Neuronal stem cell (in vitro differentiated cells): ENCODE results near the gene PIGU.

ENCODE experiments used
- DNase-seq: peaks from one replicate; pipeline ENCODE4 v3.0.0-alpha.2; 2013; ENCODE audit warnings: low spot score
- H2AFZ ChIP-seq: one replicate; pipeline ENCODE4 v1.6.1; 2013; ENCODE audit warnings: mild to moderate bottlenecking, low read length, inconsistent platforms
- H2AK5ac ChIP-seq: 2 replicates; pipeline ENCODE4 v1.6.1; 2013; ENCODE audit warnings: low read depth, mild to moderate bottlenecking, inconsistent platforms, low read length, moderate library complexity, mixed read lengths
- H2BK120ac ChIP-seq: 2 replicates; pipeline ENCODE4 v1.6.1; 2013; ENCODE audit warnings: low read depth, mild to moderate bottlenecking, inconsistent platforms, low read length, moderate library complexity, mixed read lengths
- H2BK12ac ChIP-seq: one replicate; pipeline ENCODE4 v1.6.1; 2013; ENCODE audit warnings: low read length, inconsistent platforms
- H2BK15ac ChIP-seq: 2 replicates; pipeline ENCODE4 v1.6.1; 2013; ENCODE audit warnings: mild to moderate bottlenecking, low read length, inconsistent platforms, mixed read lengths
- H2BK5ac ChIP-seq: one replicate; pipeline ENCODE4 v1.6.1; 2013; ENCODE audit warnings: inconsistent platforms, mild to moderate bottlenecking, low read length, moderate library complexity
- H3K14ac ChIP-seq: one replicate; pipeline ENCODE4 v1.6.1; 2013; ENCODE audit warnings: low read length, inconsistent platforms
- H3K18ac ChIP-seq: 2 replicates; pipeline ENCODE4 v1.6.1; 2013; ENCODE audit warnings: low read length, inconsistent platforms
- H3K23ac ChIP-seq: 2 replicates; pipeline ENCODE4 v1.6.1; 2013; ENCODE audit warnings: low read depth, mild to moderate bottlenecking, mixed read lengths, low read length, inconsistent platforms; ENCODE audit not compliant: poor library complexity
- H3K27ac ChIP-seq: replicated peaks from 3 replicates; pipeline ENCODE4 v1.5.1; 2013; ENCODE audit warnings: low read length, inconsistent platforms
- H3K27me3 ChIP-seq, 3 experiments: 2 replicates each; pipeline ENCODE4 v1.6.1; 2013; ENCODE audit warnings: low read length in 3 of 3, mild to moderate bottlenecking in 2 of 3, inconsistent platforms in 1 of 3, low read depth in 1 of 3, mixed read lengths in 1 of 3, moderate library complexity in 1 of 3; ENCODE audit not compliant: control insufficient read depth in 3 of 3, insufficient read depth in 3 of 3
- H3K36me3 ChIP-seq, 2 donors: replicated peaks in 1 of 2; 2 replicates each; pipeline ENCODE4 v1.6.1; 2013; ENCODE audit warnings: low read length in 2 of 2; ENCODE audit not compliant: control insufficient read depth in 2 of 2, insufficient read depth in 2 of 2
- H3K4ac ChIP-seq: 2 replicates; pipeline ENCODE4 v1.6.1; 2013; ENCODE audit warnings: inconsistent platforms, mild to moderate bottlenecking, low read length, moderate library complexity
- H3K4me1 ChIP-seq, 2 donors: 1 replicate in 1 of 2; 2 replicates in 1 of 2; pipeline ENCODE4 v1.6.1; 2013; ENCODE audit warnings: low read length in 2 of 2, low read depth in 1 of 2; ENCODE audit not compliant: control insufficient read depth in 2 of 2, insufficient read depth in 1 of 2
- H3K4me2 ChIP-seq: one replicate; pipeline ENCODE4 v1.6.1; 2013; ENCODE audit warnings: mild to moderate bottlenecking, low read length, inconsistent platforms; ENCODE audit not compliant: insufficient read depth, poor library complexity, severe bottlenecking
- H3K4me3 ChIP-seq, 2 donors: 2 replicates each; pipeline ENCODE4 v1.5.1; 2013; ENCODE audit warnings: low read length in 2 of 2, mild to moderate bottlenecking in 2 of 2, inconsistent platforms in 1 of 2, moderate library complexity in 1 of 2
- H3K79me1 ChIP-seq: one replicate; pipeline ENCODE4 v1.6.1; 2013; ENCODE audit warnings: low read depth, mild to moderate bottlenecking, inconsistent platforms, low read length, moderate library complexity
- H3K9ac ChIP-seq: one replicate; pipeline ENCODE4 v1.6.1; 2013; ENCODE audit warnings: mild to moderate bottlenecking, low read depth, low read length, inconsistent platforms; ENCODE audit not compliant: poor library complexity
- H3K9me3 ChIP-seq, 2 donors: replicated peaks in 1 of 2; 2 replicates each; pipeline versions ENCODE3 to v1.6.1; 2013; ENCODE audit warnings: low read length in 2 of 2, mild to moderate bottlenecking in 2 of 2, inconsistent platforms in 1 of 2, low read depth in 1 of 2, mixed read lengths in 1 of 2, moderate library complexity in 1 of 2; ENCODE audit not compliant: control insufficient read depth in 2 of 2, insufficient read depth in 1 of 2
- H4K8ac ChIP-seq: one replicate; pipeline ENCODE4 v1.6.1; 2013; ENCODE audit warnings: low read depth, mild to moderate bottlenecking, inconsistent platforms, low read length, moderate library complexity
- H4K91ac ChIP-seq: one replicate; pipeline ENCODE4 v1.6.1; 2013; ENCODE audit warnings: low read length, low read depth, mild to moderate bottlenecking, inconsistent platforms; ENCODE audit not compliant: poor library complexity
- WGBS, 2 donors: extraction: QIAGEN DNeasy Blood & Tissue Kit; methylation state at CpG; one replicate each; pipeline ENCODE4 v1.1.7; 2013; ENCODE audit warnings: missing lambda C conversion rate in 2 of 2, mixed read lengths in 1 of 2; ENCODE audit not compliant: insufficient read length in 2 of 2, insufficient replicate concordance in 1 of 2; ENCODE audit errors: extremely low coverage in 2 of 2; 5-methylcytosine and 5-hydroxymethylcytosine counted together

Gene PIGU

DNA sequence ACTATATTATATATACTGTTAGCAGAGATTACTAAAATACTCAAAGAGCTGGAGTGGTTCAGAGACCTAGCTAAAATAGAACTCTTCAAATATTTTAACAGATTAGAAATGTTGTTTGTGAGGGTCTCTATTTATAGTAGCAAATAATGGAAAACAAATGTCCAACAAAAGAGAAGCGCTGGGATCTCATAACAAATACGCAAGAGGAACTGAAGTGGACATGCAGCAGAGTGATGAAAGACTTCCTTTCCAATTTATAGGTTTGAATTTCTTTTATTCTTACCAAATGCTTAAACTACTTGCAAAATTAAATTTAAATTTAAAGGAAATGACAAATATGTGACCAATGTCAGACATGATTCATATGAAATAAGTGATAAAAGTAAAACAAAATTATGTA lies 49.9 kb downstream of the PIGU start:
- DNase-seq = no peak
- WGBS, 2 donors = no CpG with 5 or more reads among the region's 2 CpGs
- H3K4me2 ChIP-seq = no peak overlapping the region

DNA sequence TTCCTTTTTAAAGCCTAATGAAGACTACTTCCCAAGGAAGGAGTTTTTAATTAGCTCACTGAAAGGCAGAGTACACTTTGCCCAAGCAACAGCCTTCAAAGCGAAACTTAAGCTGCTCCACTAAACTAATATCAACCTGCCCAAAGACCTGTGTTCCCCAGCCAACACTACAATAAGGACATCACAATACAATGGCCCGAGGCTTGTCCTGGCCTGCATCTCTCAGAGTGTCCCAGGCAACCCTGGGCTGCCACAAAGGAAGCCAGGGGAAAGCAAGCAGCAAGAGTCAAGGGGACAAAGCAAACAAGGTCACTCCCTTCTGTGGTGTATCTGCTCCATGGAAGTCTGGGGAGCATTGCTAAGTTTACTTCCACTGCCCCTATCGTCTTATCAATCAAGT lies 52.3 kb downstream of the PIGU start:
- no CpG with 5 or more reads among the region's 3 CpGs for WGBS, 2 donors

More for the DNA sequence above, 49.9 kb downstream of the PIGU start:
- no peak overlapping the region for H3K14ac ChIP-seq
- no peak overlapping the region for H3K9ac ChIP-seq
- no peak overlapping the region for H2BK12ac ChIP-seq
- H2BK120ac ChIP-seq = no peak overlapping the region
- H3K27me3 ChIP-seq = no peaks in the 10 kb centered on the region
- H2BK15ac ChIP-seq = no peak overlapping the region
- no peak overlapping the region for H2AK5ac ChIP-seq
- no peak overlapping the region for H4K91ac ChIP-seq
- H3K27ac ChIP-seq = no peak overlapping the region
- no peak overlapping the region for H2AFZ ChIP-seq
- H3K23ac ChIP-seq = no peak overlapping the region
- peaks cover 9 to 51% of the 10 kb centered on the region in 2 donors for H3K36me3 ChIP-seq
- H3K9me3 ChIP-seq = no peaks in the 10 kb centered on the region
- H3K4me3 ChIP-seq = no peak overlapping the region
- H4K8ac ChIP-seq = no peak overlapping the region
- H3K4ac ChIP-seq = no peak overlapping the region
- H3K79me1 ChIP-seq = no peaks in the 10 kb centered on the region
- no peak overlapping the region for H2BK5ac ChIP-seq
- no peak overlapping the region for H3K18ac ChIP-seq
- H3K4me1 ChIP-seq = peaks cover 1 to 12% of the 10 kb centered on the region in 2 donors

GRCh38 chr20:34622821-34623451 lies 54.0 kb downstream of the PIGU start:
- Histone ChIP-seq H3K4me2 (no peak overlapping the region), H2BK5ac (no peak overlapping the region), H2AK5ac (no peak overlapping the region), H3K4me3 (no peak overlapping the region), H2AFZ (no peak overlapping the region), H3K4ac (no peak overlapping the region), H3K27me3 (no peaks in the 10 kb centered on the region), H3K23ac (no peak overlapping the region), H3K27ac (no peak overlapping the region), H2BK15ac (no peak overlapping the region), H4K91ac (no peak overlapping the region), H3K14ac (no peak overlapping the region), H3K79me1 (no peaks in the 10 kb centered on the region), H3K36me3 (peaks cover 6 to 41% of the 10 kb centered on the region in 2 donors), H3K9ac (no peak overlapping the region), H3K18ac (no peak overlapping the region), H3K9me3 (no peaks in the 10 kb centered on the region), H2BK12ac (no peak overlapping the region), H2BK120ac (no peak overlapping the region), H3K4me1 (peaks cover 1 to 12% of the 10 kb centered on the region in 2 donors), H4K8ac (no peak overlapping the region)
- WGBS, 2 donors = no CpG with 5 or more reads among the region's 6 CpGs
- DNase-seq = no peak

More for the DNA sequence above, 52.3 kb downstream of the PIGU start:
- Histone ChIP-seq H2BK120ac (no peak overlapping the region), H2BK12ac (no peak overlapping the region), H3K27me3 (no peaks in the 10 kb centered on the region), H3K9ac (no peak overlapping the region), H3K14ac (no peak overlapping the region), H3K27ac (no peak overlapping the region), H3K4me3 (no peak overlapping the region), H2BK5ac (no peak overlapping the region), H3K79me1 (no peaks in the 10 kb centered on the region), H3K4ac (no peak overlapping the region), H2AFZ (no peak overlapping the region), H3K23ac (no peak overlapping the region), H3K4me1 (peaks cover 1 to 12% of the 10 kb centered on the region in 2 donors), H4K91ac (no peak overlapping the region), H4K8ac (no peak overlapping the region), H2BK15ac (no peak overlapping the region), H2AK5ac (no peak overlapping the region), H3K36me3 (peaks cover 9 to 52% of the 10 kb centered on the region in 2 donors), H3K18ac (no peak overlapping the region), H3K9me3 (no peaks in the 10 kb centered on the region), H3K4me2 (no peak overlapping the region)
- no peak for DNase-seq

DNA sequence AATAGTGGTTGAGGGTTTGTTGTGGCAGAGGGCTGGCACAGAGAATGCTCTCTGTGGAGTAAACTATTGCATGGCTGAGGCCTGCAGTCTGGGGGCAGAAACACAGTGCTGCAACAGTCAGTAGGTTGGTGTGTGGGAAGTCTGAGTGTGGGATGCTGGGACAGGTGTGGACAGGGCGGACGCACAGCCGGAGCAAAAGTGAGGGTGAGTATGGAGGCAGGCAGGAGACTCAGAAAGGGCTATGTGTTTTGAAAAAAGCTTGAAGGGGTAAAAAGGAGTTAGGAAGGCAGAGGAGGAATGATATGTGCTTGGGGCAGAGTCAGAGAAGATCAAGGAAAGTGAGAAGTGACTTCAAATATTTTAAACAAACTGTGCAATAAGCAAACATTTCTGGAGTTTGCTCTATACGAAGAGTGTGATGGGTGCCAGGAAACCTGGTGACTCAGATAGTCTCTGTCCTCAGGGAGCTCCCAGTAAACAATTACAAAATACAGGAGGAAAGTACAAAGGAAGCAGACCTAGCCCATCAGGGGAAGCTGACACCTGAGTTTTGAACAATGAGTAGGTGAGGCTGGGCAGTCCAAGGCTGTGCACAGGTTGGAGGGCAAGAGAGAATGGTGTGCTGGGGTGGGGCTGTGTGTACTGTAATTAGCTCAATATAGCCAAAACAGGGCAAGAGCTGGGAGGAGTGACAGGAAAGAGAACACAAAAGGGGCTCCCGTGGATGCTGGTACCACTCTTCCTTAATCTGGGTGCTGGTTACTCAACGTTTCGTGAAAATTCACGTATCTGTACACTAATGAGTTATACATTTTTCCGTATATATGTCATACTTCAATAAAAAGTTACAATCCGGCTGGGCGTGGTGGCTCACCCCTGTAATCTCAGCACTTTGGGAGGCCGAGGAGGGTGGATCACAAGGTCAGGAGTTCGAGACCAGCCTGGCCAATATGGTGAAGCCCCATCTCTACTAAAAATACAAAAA lies 55.2 kb downstream of the PIGU start:
- H4K91ac ChIP-seq = no peak overlapping the region
- no peak overlapping the region for H3K4ac ChIP-seq
- no peak for DNase-seq
- no peak overlapping the region for H2BK5ac ChIP-seq
- no peak overlapping the region for H3K4me2 ChIP-seq
- H2BK12ac ChIP-seq = no peak overlapping the region
- no peak overlapping the region for H3K27ac ChIP-seq
- no peaks in the 10 kb centered on the region for H3K27me3 ChIP-seq
- H3K4me1 ChIP-seq = peaks cover 1 to 12% of the 10 kb centered on the region in 2 donors
- no CpG with 5 or more reads among the region's 13 CpGs for WGBS, 2 donors
- H4K8ac ChIP-seq = no peak overlapping the region
- no peak overlapping the region for H2AK5ac ChIP-seq
- H2AFZ ChIP-seq = no peak overlapping the region
- no peak overlapping the region for H2BK15ac ChIP-seq
- H3K9ac ChIP-seq = no peak overlapping the region
- H3K23ac ChIP-seq = no peak overlapping the region
- H3K36me3 ChIP-seq = peaks cover 6 to 53% of the 10 kb centered on the region in 2 donors
- no peak overlapping the region for H3K4me3 ChIP-seq
- H3K18ac ChIP-seq = no peak overlapping the region
- H3K14ac ChIP-seq = no peak overlapping the region
- no peak overlapping the region for H2BK120ac ChIP-seq
- peaks cover 0 to 9% of the 10 kb centered on the region in 2 donors for H3K9me3 ChIP-seq
- H3K79me1 ChIP-seq = no peaks in the 10 kb centered on the region
